ENCODE measurements around the gene GPR101. TPM values are rescaled to one million over a fixed set of nuclear protein-coding genes. Genes with fewer than 3 reads are reported as not detected.
A peak's percentile ranks its signal among the peaks of the same experiment; 100 is the strongest.

The GPR101 gene
- not detected for total RNA-seq
- polyA plus RNA-seq = not detected
- total RNA-seq = 1.3 reads per million, percentile 2 among the genes with 10 or more reads in this experiment

- Mint-ChIP-seq H3K27ac (peak within 1 kb of the TSS in 1 of 9 donors; percentile 63), H3K36me3 (peaks cover 0 to 4% (median 0%) of the 10 kb centered on the region in 5 donors), H3K27me3 (peaks cover 15 to 64% (median 36%) of the 10 kb centered on the region in 5 donors), H3K4me3 (peak within 1 kb of the TSS in 9 of 10 donors; percentile 4 to 68 (median 52)), H3K4me1 (peaks cover 4 to 13% (median 11%) of the 10 kb centered on the region in 7 donors), H3K9me3 (no peaks in the 10 kb centered on the region)
- Histone ChIP-seq H3K27ac (ENCODE audit: low read depth, low read length) (no peak within 1 kb of the TSS), H3K27me3 (ENCODE audit: control insufficient read depth in 2 of 2, insufficient read depth in 2 of 2, low read length in 2 of 2) (peaks cover 0 to 6% of the 10 kb centered on the region in 2 donors), H3K36me3 (ENCODE audit: control insufficient read depth in 2 of 3, insufficient read depth in 3 of 3, low read length in 3 of 3) (no peaks in the 10 kb centered on the region), H3K4me3 (ENCODE audit: low read length) (peak within 1 kb of the TSS; percentile 64), H3K9me3 (ENCODE audit: control insufficient read depth in 2 of 3, low read length in 3 of 3) (no peaks in the 10 kb centered on the region), H3K4me1 (ENCODE audit: control insufficient read depth in 2 of 2, insufficient read depth in 2 of 2, low read length in 2 of 2) (peaks cover 10 to 14% of the 10 kb centered on the region in 2 donors)
- CTCF ChIA-PET = no interaction called here
- ATAC-seq (peak; percentile 45), DNase-seq (peak in 1 of 9 donors; percentile 22)
- POLR2A ChIA-PET = interaction anchor here (0.7 kb wide), 1 partner anchor 812 kb away, joined by 3 read pairs; no protein-coding TSS in a partner anchor
- intact Hi-C loops (cut with micrococcal nuclease) = no loop called here
These were observed at the start of gene GPR101 for GRCh38 chrX:137033774-137034507. Gene GPR101, minus strand, starts transcription at chrX:137033995. Its CDS starts 2,321 bp downstream, at chrX:137031674.

GRCh38 chrX:137081239-137081638, 47.4 kb upstream of the GPR101 start:
- POLR2A ChIA-PET = no interaction called here
- intact Hi-C loops (cut with micrococcal nuclease) = no loop called here
- H3K27me3 Mint-ChIP-seq = peaks cover 0 to 7% (median 6%) of the 10 kb centered on the region in 5 donors
- CTCF ChIA-PET = no interaction called here
- Histone ChIP-seq H3K36me3 (ENCODE audit: control insufficient read depth in 2 of 3, insufficient read depth in 3 of 3, low read length in 3 of 3) (no peaks in the 10 kb centered on the region), H3K4me1 (ENCODE audit: control insufficient read depth in 2 of 2, insufficient read depth in 2 of 2, low read length in 2 of 2) (no peaks in the 10 kb centered on the region), H3K4me3 (ENCODE audit: low read length) (no peak overlapping the region), H3K27me3 (ENCODE audit: control insufficient read depth in 2 of 2, insufficient read depth in 2 of 2, low read length in 2 of 2) (no peaks in the 10 kb centered on the region), H3K9me3 (ENCODE audit: control insufficient read depth in 2 of 3, low read length in 3 of 3) (no peaks in the 10 kb centered on the region), H3K27ac (ENCODE audit: low read depth, low read length) (no peak overlapping the region)
- peaks cover 0 to 1% (median 0%) of the 10 kb centered on the region in 11 donors for H3K9me3 Mint-ChIP-seq
- no peak overlapping the region for H3K27ac Mint-ChIP-seq
- ATAC-seq = no peak
- no peaks in the 10 kb centered on the region for H3K4me1 Mint-ChIP-seq
- no peaks in the 10 kb centered on the region for H3K36me3 Mint-ChIP-seq
- H3K4me3 Mint-ChIP-seq = no peak overlapping the region
- DNase-seq = no peak

GRCh38 chrX:137072396-137072795, 38.6 kb upstream of the GPR101 start:
- Histone ChIP-seq H3K27ac (ENCODE audit: low read depth, low read length) (no peak overlapping the region), H3K4me3 (ENCODE audit: low read length) (no peak overlapping the region), H3K36me3 (ENCODE audit: control insufficient read depth in 2 of 3, insufficient read depth in 3 of 3, low read length in 3 of 3) (no peaks in the 10 kb centered on the region), H3K9me3 (ENCODE audit: control insufficient read depth in 2 of 3, low read length in 3 of 3) (no peaks in the 10 kb centered on the region), H3K27me3 (ENCODE audit: control insufficient read depth in 2 of 2, insufficient read depth in 2 of 2, low read length in 2 of 2) (no peaks in the 10 kb centered on the region), H3K4me1 (ENCODE audit: control insufficient read depth in 2 of 2, insufficient read depth in 2 of 2, low read length in 2 of 2) (no peaks in the 10 kb centered on the region)
- ChIA-PET CTCF (no interaction called here), POLR2A (no interaction called here)
- Mint-ChIP-seq H3K27me3 (peaks cover 0 to 3% (median 0%) of the 10 kb centered on the region in 5 donors), H3K9me3 (no peaks in the 10 kb centered on the region), H3K4me1 (no peaks in the 10 kb centered on the region), H3K4me3 (no peak overlapping the region), H3K27ac (no peak overlapping the region), H3K36me3 (no peaks in the 10 kb centered on the region)
- intact Hi-C loops (cut with micrococcal nuclease) = no loop called here
- DNase-seq (no peak), ATAC-seq (no peak)

GRCh38 chrX:137071596-137071995, 37.8 kb upstream of the GPR101 start:
- Mint-ChIP-seq H3K4me3 (no peak overlapping the region), H3K27me3 (peaks cover 0 to 3% (median 0%) of the 10 kb centered on the region in 5 donors), H3K27ac (no peak overlapping the region), H3K4me1 (no peaks in the 10 kb centered on the region), H3K9me3 (no peaks in the 10 kb centered on the region), H3K36me3 (no peaks in the 10 kb centered on the region)
- DNase-seq (no peak), ATAC-seq (no peak)
- no peak overlapping the region for H3K27ac ChIP-seq (ENCODE audit: low read depth, low read length)
- no peaks in the 10 kb centered on the region for H3K4me1 ChIP-seq (ENCODE audit: control insufficient read depth in 2 of 2, insufficient read depth in 2 of 2, low read length in 2 of 2)
- ChIA-PET POLR2A (no interaction called here), CTCF (no interaction called here)
- no peak overlapping the region for H3K4me3 ChIP-seq (ENCODE audit: low read length)
- H3K9me3 ChIP-seq (ENCODE audit: control insufficient read depth in 2 of 3, low read length in 3 of 3) = no peaks in the 10 kb centered on the region
- no peaks in the 10 kb centered on the region for H3K36me3 ChIP-seq (ENCODE audit: control insufficient read depth in 2 of 3, insufficient read depth in 3 of 3, low read length in 3 of 3)
- intact Hi-C loops (cut with micrococcal nuclease) = no loop called here
- no peaks in the 10 kb centered on the region for H3K27me3 ChIP-seq (ENCODE audit: control insufficient read depth in 2 of 2, insufficient read depth in 2 of 2, low read length in 2 of 2)

- Mint-ChIP-seq H3K27ac (no peak overlapping the region), H3K4me3 (no peak overlapping the region), H3K27me3 (peaks cover 0 to 5% (median 0%) of the 10 kb centered on the region in 5 donors), H3K9me3 (peaks cover 0 to 2% (median 0%) of the 10 kb centered on the region in 11 donors), H3K4me1 (no peaks in the 10 kb centered on the region), H3K36me3 (no peaks in the 10 kb centered on the region)
- no peak for DNase-seq
- H3K4me3 ChIP-seq (ENCODE audit: low read length) = no peak overlapping the region
- ATAC-seq = no peak
- H3K27ac ChIP-seq (ENCODE audit: low read depth, low read length) = no peak overlapping the region
- H3K9me3 ChIP-seq (ENCODE audit: control insufficient read depth in 2 of 3, low read length in 3 of 3) = no peaks in the 10 kb centered on the region
- ChIA-PET POLR2A (no interaction called here), CTCF (no interaction called here)
- no peaks in the 10 kb centered on the region for H3K36me3 ChIP-seq (ENCODE audit: control insufficient read depth in 2 of 3, insufficient read depth in 3 of 3, low read length in 3 of 3)
- H3K27me3 ChIP-seq (ENCODE audit: control insufficient read depth in 2 of 2, insufficient read depth in 2 of 2, low read length in 2 of 2) = no peaks in the 10 kb centered on the region
- intact Hi-C loops (cut with micrococcal nuclease) = no loop called here
- H3K4me1 ChIP-seq (ENCODE audit: control insufficient read depth in 2 of 2, insufficient read depth in 2 of 2, low read length in 2 of 2) = no peaks in the 10 kb centered on the region
These were observed 33.4 kb upstream of the GPR101 start for GRCh38 chrX:137067147-137067546.

- Mint-ChIP-seq H3K4me3 (no peak overlapping the region), H3K9me3 (peaks cover 0 to 2% (median 0%) of the 10 kb centered on the region in 11 donors), H3K4me1 (no peaks in the 10 kb centered on the region), H3K36me3 (no peaks in the 10 kb centered on the region), H3K27ac (no peak overlapping the region), H3K27me3 (peaks cover 0 to 5% (median 0%) of the 10 kb centered on the region in 5 donors)
- no peaks in the 10 kb centered on the region for H3K4me1 ChIP-seq (ENCODE audit: control insufficient read depth in 2 of 2, insufficient read depth in 2 of 2, low read length in 2 of 2)
- H3K9me3 ChIP-seq (ENCODE audit: control insufficient read depth in 2 of 3, low read length in 3 of 3) = no peaks in the 10 kb centered on the region
- DNase-seq (no peak), ATAC-seq (no peak)
- H3K27ac ChIP-seq (ENCODE audit: low read depth, low read length) = no peak overlapping the region
- no peak overlapping the region for H3K4me3 ChIP-seq (ENCODE audit: low read length)
- no peaks in the 10 kb centered on the region for H3K27me3 ChIP-seq (ENCODE audit: control insufficient read depth in 2 of 2, insufficient read depth in 2 of 2, low read length in 2 of 2)
- H3K36me3 ChIP-seq (ENCODE audit: control insufficient read depth in 2 of 3, insufficient read depth in 3 of 3, low read length in 3 of 3) = no peaks in the 10 kb centered on the region
- ChIA-PET POLR2A (no interaction called here), CTCF (no interaction called here)
- intact Hi-C loops (cut with micrococcal nuclease) = no loop called here
These were observed 29.3 kb upstream of the GPR101 start for GRCh38 chrX:137062915-137063617.

All from naive thymus-derived CD4-positive, alpha-beta T cell (primary cell).